HuH-7 (cell line): ENCODE data around the gene RAB27A.
"Not testable (repeated sequence)": the region's sequence is repeated elsewhere in the genome, so short reads cannot be mapped to it uniquely, and the experiment has no call there.

Experiments used
- DNase-seq: peaks from one replicate; pipeline ENCODE4 v3.0.0; 2011; ENCODE audit warnings: low spot score

The RAB27A gene

GRCh38 chr15:55289746-55290527, at the start of gene RAB27A:
TSS of gene RAB27A (minus strand) at chr15:55289813. CDS start at chr15:55234934, 54,879 bp downstream.
- peak; percentile 70 for DNase-seq

DNA sequence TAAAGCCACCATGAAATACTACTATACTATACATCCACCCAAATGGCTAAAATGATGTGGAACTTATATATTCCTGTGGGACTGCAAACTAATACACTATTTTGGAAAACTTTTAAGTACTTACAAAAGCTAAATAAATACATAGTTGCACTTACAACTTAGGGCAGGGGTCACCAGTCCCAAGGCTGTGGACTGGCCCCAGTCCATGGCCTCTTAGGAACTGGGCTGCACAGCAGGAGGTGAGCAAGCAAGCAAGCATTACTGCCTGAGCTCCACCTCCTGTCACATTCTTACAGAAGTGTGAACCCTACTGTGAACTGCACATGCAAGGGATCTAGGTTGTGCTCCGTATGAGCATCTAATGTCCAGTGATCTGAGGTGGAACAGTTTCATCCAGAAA, 47.5 kb upstream of the RAB27A start:
- no peak for DNase-seq

GRCh38 chr15:55334997-55335396, 45.4 kb upstream of the RAB27A start:
- DNase-seq: no peak

DNA sequence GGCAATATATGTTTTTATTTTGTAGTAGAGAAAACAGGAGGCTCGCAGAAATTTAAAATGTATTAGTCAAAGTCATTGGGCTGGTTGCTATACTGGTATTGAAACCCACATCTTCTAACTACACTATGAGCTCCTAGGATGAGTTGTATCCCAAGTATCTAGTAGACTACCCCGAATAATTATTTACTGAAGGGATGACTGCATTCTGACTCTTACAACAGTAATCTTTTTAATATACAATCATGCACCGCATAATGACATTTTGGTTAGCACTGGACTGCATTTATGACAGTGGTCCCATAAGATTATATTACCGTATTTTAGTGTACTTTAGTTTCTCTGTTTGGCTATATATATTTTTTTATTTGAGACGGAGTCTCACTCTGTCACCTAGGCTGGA, 44.8 kb upstream of the RAB27A start:
- DNase-seq: no peak

DNA sequence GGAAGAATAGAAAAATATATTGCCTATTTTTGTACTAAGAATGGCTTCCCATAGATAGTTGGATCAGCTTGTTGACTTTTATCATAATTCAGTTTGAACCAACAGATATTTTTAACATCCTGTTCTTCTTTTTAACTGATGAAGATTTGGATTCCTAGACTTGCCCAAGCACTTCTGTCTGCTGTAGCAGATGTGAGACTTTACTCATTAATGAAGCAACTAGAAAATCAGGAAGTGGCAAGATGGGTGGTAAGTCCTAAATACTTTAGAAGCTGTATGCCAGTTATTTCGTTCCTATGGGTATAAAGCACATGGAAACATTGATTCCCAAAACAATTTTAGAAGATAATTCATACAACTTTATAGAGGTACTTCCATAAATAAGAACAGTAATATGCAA, 37.8 kb upstream of the RAB27A start:
- DNase-seq: no peak

GRCh38 chr15:55322467-55322866, 32.9 kb upstream of the RAB27A start:
- no peak for DNase-seq

GRCh38 chr15:55320963-55321362, 31.4 kb upstream of the RAB27A start:
- no peak for DNase-seq

- no peak for DNase-seq
Observed at GRCh38 chr15:55320238-55320550, 30.6 kb upstream of the RAB27A start.

- no peak for DNase-seq
Observed at GRCh38 chr15:55319537-55320237, 30.1 kb upstream of the RAB27A start.

DNA sequence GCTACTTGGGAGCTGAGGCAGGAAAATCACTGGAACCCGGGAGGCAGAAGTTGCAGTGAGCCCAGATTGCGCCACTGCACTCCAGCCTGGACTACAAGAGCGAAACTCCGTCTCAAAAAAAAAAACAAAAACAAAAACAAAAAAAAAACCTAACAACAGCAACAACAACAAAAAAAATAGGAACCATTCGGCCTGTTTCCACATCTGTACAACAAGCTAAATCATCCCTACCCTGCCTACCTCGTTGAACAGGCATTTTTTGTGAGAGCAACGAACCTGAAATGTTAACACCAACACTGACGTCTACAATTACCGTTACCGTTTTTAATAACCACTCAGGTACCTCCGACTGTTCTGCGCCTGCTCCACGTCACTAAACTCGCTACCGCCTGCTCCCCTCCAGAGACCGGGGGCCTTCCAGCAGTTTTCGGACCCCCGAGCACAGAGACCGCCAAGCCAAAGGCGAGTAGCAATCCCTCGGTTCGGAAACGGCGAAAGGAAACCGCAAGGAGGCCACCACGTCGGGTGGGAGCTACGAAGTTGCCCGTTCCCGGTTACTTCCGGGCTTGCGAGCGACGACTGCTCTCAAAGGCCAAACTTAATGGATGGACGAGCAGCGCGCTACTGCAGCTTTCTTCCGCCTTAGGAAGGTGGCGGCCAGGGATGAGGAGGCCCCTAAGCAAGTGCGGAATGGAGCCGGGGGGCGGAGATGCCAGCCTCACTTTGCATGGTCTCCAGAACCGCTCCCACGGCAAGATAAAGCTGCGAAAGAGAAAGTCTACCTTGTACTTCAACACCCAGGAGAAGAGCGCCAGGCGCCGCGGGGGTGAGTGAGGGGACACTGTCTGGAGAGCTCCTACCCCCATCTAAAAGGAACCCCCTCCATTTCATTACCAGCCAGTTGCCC, 29.2 kb upstream of the RAB27A start, which contains the start of the genes PIGB and PIGBOS1:
Gene PIGB, plus strand, starts transcription at position 635 of the 907 bp plus-strand sequence. Its CDS starts 29 bp downstream, at position 664.
Gene PIGBOS1, minus strand, starts transcription at position 536 of the 907 bp plus-strand sequence. CDS start 1,331 bp downstream, outside the sequence.
- DNase-seq: peak; percentile 76

DNA sequence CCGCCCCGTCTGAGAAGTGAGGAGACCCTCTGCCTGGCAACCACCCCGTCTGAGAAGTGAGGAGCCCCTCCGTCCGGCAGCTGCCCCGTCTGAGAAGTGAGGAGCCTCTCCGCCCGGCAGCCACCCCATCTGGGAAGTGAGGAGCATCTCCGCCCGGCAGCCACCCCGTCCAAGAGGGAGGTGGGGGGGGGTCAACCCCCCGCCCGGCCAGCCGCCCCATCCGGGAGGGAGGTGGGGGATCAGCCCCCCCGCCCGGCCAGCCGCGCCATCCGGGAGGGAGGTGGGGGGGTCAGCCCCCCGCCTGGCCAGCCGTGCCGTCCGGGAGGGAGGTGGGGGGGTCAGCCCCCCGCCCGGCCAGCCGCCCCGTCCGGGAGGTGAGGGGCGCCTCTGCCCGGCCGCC, 13.2 kb upstream of the RAB27A start:
- not testable (repeated sequence) for DNase-seq

- no peak for DNase-seq
Observed at GRCh38 chr15:55297315-55297714, 7.7 kb upstream of the RAB27A start.

- DNase-seq: peak; percentile 82
Observed at GRCh38 chr15:55290528-55291057, 980 bp upstream of the RAB27A start.

- DNase-seq: peak; percentile 54
Observed at GRCh38 chr15:55289011-55289745, 435 bp downstream of the RAB27A start.

- no peak for DNase-seq
Observed at GRCh38 chr15:55288006-55288717, 1.5 kb downstream of the RAB27A start.

- not testable (repeated sequence) for DNase-seq
Observed at GRCh38 chr15:55286442-55287189, 3.0 kb downstream of the RAB27A start.

- DNase-seq: no peak
Observed at GRCh38 chr15:55284426-55284825, 5.2 kb downstream of the RAB27A start.

GRCh38 chr15:55283379-55284147, 6.0 kb downstream of the RAB27A start:
- DNase-seq: no peak

GRCh38 chr15:55282284-55282833, 7.3 kb downstream of the RAB27A start:
- DNase-seq: peak; percentile 22
